ENCODE data around the gene PHF1. TPM values are rescaled to one million over a fixed set of nuclear protein-coding genes. Genes with fewer than 3 reads are reported as not detected.
A peak's percentile ranks its signal among the peaks of the same experiment; 100 is the strongest.

Gene PHF1
- total RNA-seq, 2 donors from 2014 or later: 27.2 to 133 TPM

DNA sequence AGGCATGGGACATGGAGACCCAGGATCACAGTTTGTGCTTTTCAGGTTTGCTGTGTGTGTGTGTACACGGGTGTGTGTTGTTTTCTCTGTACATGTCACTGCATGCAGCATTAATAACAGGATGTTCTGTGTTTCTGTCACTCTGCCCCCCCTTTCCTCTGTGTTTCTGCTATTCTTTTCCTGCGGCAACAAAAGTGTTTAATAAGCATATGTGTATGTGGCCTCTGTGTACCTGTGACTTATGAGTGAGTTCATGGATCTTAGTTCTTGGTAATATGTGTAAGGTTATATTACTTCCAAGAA lies 18.9 kb downstream of the PHF1 start:
- Mint-ChIP-seq H3K36me3 (ENCODE audit: low read depth) (peaks cover 75% of the 10 kb centered on the region), H3K4me1 (peaks cover 55% of the 10 kb centered on the region), H3K4me3 (peak overlapping the region; percentile 96), H3K27ac (peak overlapping the region; percentile 90), H3K27me3 (no peaks in the 10 kb centered on the region), H3K9me3 (no peaks in the 10 kb centered on the region)
- peak; percentile 6 for ATAC-seq (replicated peaks)

DNA sequence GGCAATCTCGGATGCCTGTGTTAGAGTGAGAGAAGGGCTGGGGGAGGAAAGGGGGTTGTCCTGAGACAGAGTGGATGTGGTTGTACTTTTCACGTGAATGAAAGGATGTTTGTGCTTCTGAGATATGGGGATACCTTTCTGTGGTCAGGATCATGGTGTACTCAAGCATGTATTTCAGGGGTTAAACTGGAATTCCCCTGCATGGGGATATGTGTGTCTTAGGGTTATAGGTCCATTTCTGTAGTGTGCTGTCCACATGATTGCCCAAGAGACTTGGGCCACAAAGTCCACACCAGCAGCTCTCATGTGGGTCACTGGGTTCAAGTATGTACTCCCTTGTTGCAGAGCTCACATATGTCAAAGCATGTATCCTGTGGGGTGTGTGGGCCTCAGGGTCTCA lies 19.5 kb downstream of the PHF1 start:
- H3K27ac Mint-ChIP-seq: peak overlapping the region; percentile 90
- H3K4me3 Mint-ChIP-seq: peak overlapping the region; percentile 96
- no peak for ATAC-seq (replicated peaks)
- peaks cover 75% of the 10 kb centered on the region for H3K36me3 Mint-ChIP-seq (ENCODE audit: low read depth)
- H3K4me1 Mint-ChIP-seq: peaks cover 49% of the 10 kb centered on the region
- no peaks in the 10 kb centered on the region for H3K27me3 Mint-ChIP-seq
- no peaks in the 10 kb centered on the region for H3K9me3 Mint-ChIP-seq

DNA sequence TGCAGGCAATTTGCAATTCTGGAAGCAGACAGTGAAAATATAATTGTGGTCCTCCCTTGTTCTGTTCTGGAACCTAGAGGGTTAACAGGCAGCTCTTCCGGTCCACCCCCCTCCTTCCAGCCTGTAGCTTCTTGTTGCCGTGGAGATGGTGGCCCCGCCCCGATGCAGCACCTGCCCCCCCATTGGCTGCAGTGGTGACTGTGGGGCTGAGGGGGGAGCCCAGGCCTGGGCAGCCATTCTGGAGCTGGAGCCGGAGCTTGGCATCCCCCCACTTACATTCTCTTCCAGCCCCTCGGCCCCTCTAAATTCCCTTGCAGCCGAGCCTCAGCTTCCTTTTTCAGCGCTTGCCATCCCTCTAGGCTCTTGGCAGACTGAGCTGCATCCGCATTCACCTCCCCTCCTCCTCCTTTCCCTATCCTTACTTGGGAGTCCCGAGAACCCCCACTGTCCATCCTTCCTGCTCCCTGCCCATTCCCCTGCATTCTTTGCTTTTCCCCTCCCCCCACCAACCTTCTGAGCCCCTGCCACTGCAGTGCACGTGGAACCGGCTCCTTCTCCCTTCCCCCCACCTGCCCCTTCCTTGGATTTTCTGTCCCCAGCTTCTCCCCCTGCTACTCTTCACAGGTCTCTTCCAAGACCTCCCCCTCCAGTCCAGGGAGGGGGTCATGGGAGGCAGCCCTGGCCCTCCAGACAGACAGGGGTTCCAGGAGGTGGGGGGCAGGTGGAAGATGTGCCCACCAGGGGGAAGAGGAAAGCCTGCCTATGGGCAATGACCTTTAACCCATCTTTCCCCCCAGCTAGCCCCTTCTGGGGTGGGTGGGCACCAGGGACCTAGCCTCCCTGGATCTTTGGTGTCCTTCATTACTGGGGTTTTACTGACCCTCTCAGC lies 20.4 kb downstream of the PHF1 start:
- Mint-ChIP-seq H3K27me3 (no peaks in the 10 kb centered on the region), H3K4me3 (peak overlapping the region; percentile 96), H3K27ac (peak overlapping the region; percentile 90), H3K36me3 (ENCODE audit: low read depth) (peaks cover 75% of the 10 kb centered on the region), H3K4me1 (peaks cover 48% of the 10 kb centered on the region), H3K9me3 (no peaks in the 10 kb centered on the region)
- ATAC-seq (replicated peaks): peak; percentile 45

DNA sequence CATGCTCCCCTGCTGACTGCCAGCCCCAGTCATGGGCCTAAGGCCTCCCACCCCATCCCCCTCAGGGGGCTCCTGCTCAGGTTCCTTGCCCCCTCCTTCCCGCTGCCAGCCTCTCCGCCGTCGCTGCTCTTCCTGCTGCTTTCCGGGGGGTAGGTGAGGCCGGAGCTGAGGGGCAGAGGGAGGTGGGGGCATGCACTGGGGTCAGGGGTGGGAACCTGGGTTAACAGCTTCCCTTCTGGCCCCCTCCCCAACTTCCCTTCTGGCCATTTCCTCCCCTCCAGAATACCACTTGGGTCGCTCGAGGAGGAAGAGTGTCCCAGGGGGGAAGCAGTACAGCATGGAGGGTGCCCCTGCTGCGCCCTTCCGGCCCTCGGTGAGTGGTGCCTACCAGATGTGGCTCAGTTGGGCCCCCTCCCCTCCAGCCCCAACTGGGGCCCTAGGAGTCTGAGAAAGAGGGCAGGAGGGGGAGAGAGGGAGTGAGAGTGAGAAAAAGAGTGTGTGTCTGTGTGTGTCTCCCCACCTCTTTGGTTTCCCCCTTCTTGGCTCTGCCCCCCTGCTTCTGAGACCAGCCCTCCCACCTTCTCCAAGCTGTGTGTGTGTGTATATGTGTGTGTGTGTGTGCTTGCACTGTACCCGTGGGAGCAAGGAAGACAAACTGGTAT lies 21.2 kb downstream of the PHF1 start:
- H3K27ac Mint-ChIP-seq: peak overlapping the region; percentile 71
- H3K4me1 Mint-ChIP-seq: peaks cover 47% of the 10 kb centered on the region
- peak overlapping the region; percentile 0 for H3K4me3 Mint-ChIP-seq
- no peak for ATAC-seq (replicated peaks)
- H3K36me3 Mint-ChIP-seq (ENCODE audit: low read depth): peaks cover 75% of the 10 kb centered on the region
- H3K9me3 Mint-ChIP-seq: no peaks in the 10 kb centered on the region
- H3K27me3 Mint-ChIP-seq: no peaks in the 10 kb centered on the region

DNA sequence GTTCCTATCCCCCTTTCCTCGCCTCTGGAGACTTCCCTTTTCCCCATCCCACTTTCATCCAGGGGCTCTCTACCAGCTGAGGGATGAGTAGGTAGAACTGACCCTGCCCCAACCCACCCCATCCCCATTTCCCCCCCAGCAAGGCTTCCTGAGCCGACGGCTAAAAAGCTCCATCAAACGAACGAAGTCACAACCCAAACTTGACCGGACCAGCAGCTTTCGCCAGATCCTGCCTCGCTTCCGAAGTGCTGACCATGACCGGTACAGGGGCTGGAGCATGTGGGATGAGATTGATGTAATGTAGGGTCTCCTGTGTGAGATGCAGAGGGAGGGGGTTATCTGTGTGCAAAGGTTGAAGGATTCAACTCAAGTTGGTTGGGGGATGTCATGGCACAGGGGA lies 21.7 kb downstream of the PHF1 start:
- no peak for ATAC-seq (replicated peaks)
- Mint-ChIP-seq H3K36me3 (ENCODE audit: low read depth) (peaks cover 75% of the 10 kb centered on the region), H3K4me3 (peak overlapping the region; percentile 0), H3K27me3 (no peaks in the 10 kb centered on the region), H3K27ac (peak overlapping the region; percentile 71), H3K9me3 (no peaks in the 10 kb centered on the region), H3K4me1 (peaks cover 41% of the 10 kb centered on the region)

DNA sequence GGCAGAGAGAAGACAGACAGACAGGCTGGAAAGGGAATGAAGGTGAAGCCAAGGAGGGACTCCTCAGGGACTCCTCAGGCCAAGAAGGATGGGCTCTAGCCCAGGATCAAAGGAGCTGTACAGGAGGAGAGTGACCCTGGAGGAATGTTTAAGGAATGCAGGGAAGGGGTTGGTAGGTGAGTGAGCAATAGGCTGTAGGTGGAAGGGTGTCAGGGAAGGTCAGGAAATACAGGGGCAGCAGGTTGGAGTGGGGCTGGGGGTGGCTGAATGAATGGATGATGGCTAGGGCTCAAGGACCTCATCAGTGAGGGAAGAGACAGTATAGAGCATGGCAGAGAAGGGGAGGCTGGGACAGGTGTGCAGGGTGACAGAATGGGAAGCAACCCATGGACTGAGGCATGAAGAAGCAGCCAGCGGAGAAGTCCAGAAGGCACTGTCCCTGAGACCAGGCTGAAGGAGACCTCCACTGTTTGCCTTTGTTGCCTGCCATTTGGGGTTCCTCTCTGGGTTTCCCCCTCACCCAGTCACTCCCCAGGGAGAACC lies 22.3 kb downstream of the PHF1 start:
- no peaks in the 10 kb centered on the region for H3K27me3 Mint-ChIP-seq
- no peak for ATAC-seq (replicated peaks)
- peaks cover 41% of the 10 kb centered on the region for H3K4me1 Mint-ChIP-seq
- no peaks in the 10 kb centered on the region for H3K9me3 Mint-ChIP-seq
- peaks cover 79% of the 10 kb centered on the region for H3K36me3 Mint-ChIP-seq (ENCODE audit: low read depth)
- H3K4me3 Mint-ChIP-seq: peak overlapping the region; percentile 0
- peak overlapping the region; percentile 71 for H3K27ac Mint-ChIP-seq

DNA sequence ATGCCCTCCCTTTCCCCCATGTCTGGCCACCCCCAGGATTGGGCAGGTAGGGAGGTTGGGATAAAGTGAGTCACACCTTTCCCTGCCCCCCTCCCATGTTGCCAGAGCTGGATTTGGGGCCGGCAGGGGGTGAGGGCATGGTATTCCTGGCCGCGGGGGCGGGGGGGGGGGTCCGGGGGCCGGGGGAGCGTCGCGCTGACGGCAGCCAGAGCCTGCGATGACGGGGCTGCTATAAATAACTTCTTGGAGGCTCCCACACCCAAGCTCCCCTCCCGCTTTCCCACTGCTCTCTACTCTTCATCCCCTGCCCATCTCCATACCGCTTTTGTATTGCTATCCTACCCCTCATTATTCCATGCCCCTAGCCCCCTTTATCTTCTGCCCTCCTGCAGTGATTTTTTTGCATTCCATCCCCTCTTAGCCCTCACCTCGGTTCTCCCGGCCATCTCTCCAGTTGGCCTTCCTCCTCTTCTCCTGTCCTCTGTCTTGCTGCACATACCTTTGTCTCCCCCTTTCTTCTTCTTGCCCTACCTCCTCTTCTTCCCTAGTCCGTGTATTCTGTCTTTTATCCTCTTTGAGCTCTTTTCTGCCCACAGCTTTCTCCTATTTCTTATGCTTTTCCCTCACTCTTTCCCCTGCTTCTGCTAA lies 22.9 kb downstream of the PHF1 start:
- H3K27me3 Mint-ChIP-seq: no peaks in the 10 kb centered on the region
- H3K36me3 Mint-ChIP-seq (ENCODE audit: low read depth): peaks cover 80% of the 10 kb centered on the region
- no peak for ATAC-seq (replicated peaks)
- H3K4me3 Mint-ChIP-seq: no peak overlapping the region
- H3K9me3 Mint-ChIP-seq: no peaks in the 10 kb centered on the region
- peak overlapping the region; percentile 6 for H3K27ac Mint-ChIP-seq
- H3K4me1 Mint-ChIP-seq: peaks cover 37% of the 10 kb centered on the region

DNA sequence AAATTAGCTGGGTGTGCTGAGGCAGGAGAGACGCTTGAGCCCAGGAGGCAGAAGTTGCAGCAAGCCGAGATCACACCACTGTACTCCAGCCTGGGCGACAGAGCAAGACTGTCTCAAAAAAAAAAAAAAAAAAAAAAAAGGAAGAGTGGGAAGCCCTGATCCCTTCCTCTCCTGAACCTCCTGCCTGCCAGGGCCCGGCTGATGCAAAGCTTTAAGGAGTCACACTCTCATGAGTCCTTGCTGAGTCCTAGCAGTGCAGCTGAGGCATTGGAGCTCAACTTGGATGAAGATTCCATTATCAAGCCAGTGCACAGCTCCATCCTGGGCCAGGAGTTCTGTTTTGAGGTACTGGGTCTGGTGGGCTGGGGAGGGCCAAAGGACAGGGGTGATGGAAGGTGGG lies 24.1 kb downstream of the PHF1 start:
- ATAC-seq (replicated peaks): no peak
- Mint-ChIP-seq H3K36me3 (ENCODE audit: low read depth) (peaks cover 80% of the 10 kb centered on the region), H3K4me3 (no peak overlapping the region), H3K9me3 (no peaks in the 10 kb centered on the region), H3K27me3 (no peaks in the 10 kb centered on the region), H3K4me1 (peaks cover 30% of the 10 kb centered on the region), H3K27ac (no peak overlapping the region)

DNA sequence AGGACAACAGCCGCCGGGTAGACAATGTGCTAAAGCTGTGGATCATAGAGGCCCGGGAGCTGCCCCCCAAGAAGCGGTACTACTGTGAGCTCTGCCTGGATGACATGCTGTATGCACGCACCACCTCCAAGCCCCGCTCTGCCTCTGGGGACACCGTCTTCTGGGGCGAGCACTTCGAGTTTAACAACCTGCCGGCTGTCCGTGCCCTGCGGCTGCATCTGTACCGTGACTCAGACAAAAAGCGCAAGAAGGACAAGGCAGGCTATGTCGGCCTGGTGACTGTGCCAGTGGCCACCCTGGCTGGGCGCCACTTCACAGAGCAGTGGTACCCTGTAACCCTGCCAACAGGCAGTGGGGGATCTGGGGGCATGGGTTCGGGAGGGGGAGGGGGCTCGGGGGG lies 26.9 kb downstream of the PHF1 start:
- no peaks in the 10 kb centered on the region for H3K27me3 Mint-ChIP-seq
- peaks cover 97% of the 10 kb centered on the region for H3K36me3 Mint-ChIP-seq (ENCODE audit: low read depth)
- no peaks in the 10 kb centered on the region for H3K9me3 Mint-ChIP-seq
- no peak overlapping the region for H3K4me3 Mint-ChIP-seq
- peaks cover 12% of the 10 kb centered on the region for H3K4me1 Mint-ChIP-seq
- no peak for ATAC-seq (replicated peaks)
- no peak overlapping the region for H3K27ac Mint-ChIP-seq

DNA sequence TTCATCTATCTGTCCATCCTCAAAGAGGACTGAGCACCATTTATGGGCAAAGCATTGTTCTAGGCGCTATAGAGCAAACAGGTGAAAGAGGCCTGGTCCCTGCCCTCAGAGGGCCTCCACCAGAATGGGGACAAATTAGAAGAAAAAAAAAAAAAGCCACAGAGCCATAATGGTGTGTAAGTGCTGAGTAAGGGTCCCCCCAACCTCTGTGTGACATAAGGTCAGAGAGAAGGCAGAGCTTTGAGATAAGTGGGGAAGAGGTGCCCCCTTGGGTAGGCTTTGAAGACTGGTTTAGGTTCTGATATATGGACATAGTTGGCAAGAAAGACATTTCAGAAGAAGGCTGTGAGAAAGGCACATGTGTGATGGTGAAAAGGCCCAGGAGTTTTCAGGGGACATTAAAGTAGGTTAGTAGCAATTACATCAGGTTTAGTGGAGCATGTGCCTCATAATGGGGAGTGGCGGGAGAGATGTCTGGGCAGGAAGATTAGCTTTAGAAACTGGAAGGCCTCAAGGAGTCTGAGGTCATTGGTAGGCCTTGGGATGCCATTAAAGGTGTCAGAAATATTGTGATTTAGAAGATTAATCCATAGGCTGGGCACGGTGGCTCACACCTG lies 28.3 kb downstream of the PHF1 start:
- Mint-ChIP-seq H3K4me3 (no peak overlapping the region), H3K9me3 (no peaks in the 10 kb centered on the region), H3K36me3 (ENCODE audit: low read depth) (peaks cover 92% of the 10 kb centered on the region), H3K4me1 (peaks cover 5% of the 10 kb centered on the region), H3K27ac (peak overlapping the region; percentile 48), H3K27me3 (no peaks in the 10 kb centered on the region)
- no peak for ATAC-seq (replicated peaks)

DNA sequence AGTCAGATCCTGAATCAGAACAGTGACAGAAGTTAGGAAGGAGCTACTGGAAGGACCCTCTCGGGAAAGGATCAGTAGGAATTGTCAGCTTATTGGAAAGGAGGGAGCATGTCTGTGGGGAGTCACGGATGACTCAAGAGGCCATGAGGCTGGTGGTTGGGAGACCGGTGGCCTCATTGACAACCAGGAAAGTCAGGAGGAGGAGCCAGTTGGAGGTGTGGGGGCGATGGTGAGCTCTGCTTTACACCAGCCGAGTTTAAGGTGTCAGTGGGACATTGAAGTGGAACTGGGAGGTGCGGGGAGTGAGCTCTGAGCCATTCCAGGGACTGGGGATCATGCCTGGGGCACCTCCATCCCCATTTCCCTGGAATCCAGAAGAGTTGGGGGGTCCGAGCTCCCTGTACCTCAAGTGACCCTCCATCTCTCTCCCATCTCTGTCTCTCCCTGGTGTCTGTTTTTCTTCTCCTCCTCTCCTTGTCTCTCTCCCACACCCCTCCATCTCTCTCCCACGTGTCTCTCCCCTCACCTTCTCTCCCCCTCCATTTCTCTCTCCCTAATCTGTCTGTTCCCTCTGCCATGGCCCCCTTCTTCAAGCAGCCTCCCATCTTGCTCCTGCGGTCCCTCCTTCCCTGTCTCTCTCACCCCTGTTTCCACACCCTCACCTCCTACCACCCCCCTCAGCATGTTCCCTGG lies 29.3 kb downstream of the PHF1 start:
- Mint-ChIP-seq H3K4me3 (no peak overlapping the region), H3K4me1 (peaks cover 5% of the 10 kb centered on the region), H3K36me3 (ENCODE audit: low read depth) (peaks cover 92% of the 10 kb centered on the region), H3K27me3 (no peaks in the 10 kb centered on the region), H3K9me3 (no peaks in the 10 kb centered on the region), H3K27ac (peak overlapping the region; percentile 48)
- no peak for ATAC-seq (replicated peaks)

DNA sequence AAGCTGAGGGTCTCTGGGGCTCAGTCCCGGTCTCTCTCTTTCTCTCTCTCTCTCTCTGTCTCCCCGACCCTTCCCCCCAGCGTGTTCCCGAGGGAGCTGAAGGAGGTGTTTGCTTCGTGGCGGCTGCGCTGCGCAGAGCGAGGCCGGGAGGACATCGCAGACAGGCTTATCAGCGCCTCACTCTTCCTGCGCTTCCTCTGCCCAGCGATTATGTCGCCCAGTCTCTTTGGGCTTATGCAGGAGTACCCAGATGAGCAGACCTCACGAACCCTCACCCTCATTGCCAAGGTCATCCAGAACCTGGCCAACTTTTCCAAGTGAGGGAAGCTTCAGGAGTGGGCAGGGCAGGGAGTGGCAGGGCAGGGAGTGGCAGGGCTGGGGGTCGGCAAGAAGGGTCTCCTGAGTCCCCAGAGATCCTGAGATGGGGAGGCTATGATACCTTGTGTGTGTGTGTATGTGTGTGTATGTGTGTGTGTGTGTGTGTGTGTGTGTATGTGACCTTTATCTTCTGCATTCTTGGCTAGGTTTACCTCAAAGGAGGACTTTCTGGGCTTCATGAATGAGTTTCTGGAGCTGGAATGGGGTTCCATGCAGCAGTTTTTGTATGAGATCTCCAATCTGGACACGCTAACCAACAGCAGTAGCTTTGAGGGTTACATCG lies 30.0 kb downstream of the PHF1 start:
- H3K9me3 Mint-ChIP-seq: no peaks in the 10 kb centered on the region
- H3K4me3 Mint-ChIP-seq: no peak overlapping the region
- no peak for ATAC-seq (replicated peaks)
- peak overlapping the region; percentile 61 for H3K27ac Mint-ChIP-seq
- peaks cover 92% of the 10 kb centered on the region for H3K36me3 Mint-ChIP-seq (ENCODE audit: low read depth)
- peaks cover 5% of the 10 kb centered on the region for H3K4me1 Mint-ChIP-seq
- H3K27me3 Mint-ChIP-seq: no peaks in the 10 kb centered on the region

DNA sequence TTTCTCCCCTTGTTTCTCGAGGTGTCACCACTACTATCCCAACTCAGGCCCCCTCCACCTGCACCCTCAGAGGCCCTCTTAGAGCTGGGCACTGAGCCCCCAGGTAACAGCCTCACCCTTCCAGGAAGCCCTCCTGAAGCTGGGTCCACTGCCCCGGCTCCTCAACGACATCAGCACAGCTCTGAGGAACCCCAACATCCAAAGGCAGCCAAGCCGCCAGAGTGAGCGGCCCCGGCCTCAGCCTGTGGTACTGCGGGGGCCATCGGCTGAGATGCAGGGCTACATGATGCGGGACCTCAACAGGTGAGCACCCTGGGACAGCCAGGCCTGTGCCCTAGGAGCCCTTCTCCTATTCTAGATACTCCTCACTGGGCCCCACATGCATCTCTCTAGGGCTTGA lies 30.6 kb downstream of the PHF1 start:
- no peak for ATAC-seq (replicated peaks)
- peaks cover 92% of the 10 kb centered on the region for H3K36me3 Mint-ChIP-seq (ENCODE audit: low read depth)
- peaks cover 5% of the 10 kb centered on the region for H3K4me1 Mint-ChIP-seq
- no peaks in the 10 kb centered on the region for H3K9me3 Mint-ChIP-seq
- H3K4me3 Mint-ChIP-seq: no peak overlapping the region
- no peaks in the 10 kb centered on the region for H3K27me3 Mint-ChIP-seq
- peak overlapping the region; percentile 61 for H3K27ac Mint-ChIP-seq
